IMR-90 (cell line): ENCODE results near the gene AAMDC. TPM values are rescaled to one million over a fixed set of nuclear protein-coding genes. Genes with fewer than 3 reads are reported as not detected.

Experiments used
- ATAC-seq: fragments of 200-7000 bp; cut with Tn5 transposase; 2 replicates; pipeline ENCODE4 v1.9.1; 2020; ENCODE audit warnings: low read depth, mild to moderate bottlenecking, moderate library complexity
- BruUV-seq: library from RNA; stranded (reverse); fragments of 400-500 nt; replicated peaks from 2 replicates; lab custom pipeline; 2021; lab: Mats Ljungman, UMichigan
- CTCF ChIA-PET: fragments of 300-600 bp; formaldehyde crosslinking; extraction: SDS; loops from one replicate; lab custom pipeline; 2021; ENCODE audit warnings: antibody characterized with exemption; lab: Yijun Ruan, JAX
- POLR2A ChIA-PET: fragments of 300-600 bp; sonication (Branson Sonifier 250); formaldehyde crosslinking; loops from one replicate; lab custom pipeline; 2022; ENCODE audit warnings: antibody characterized with exemption; ENCODE audit not compliant: unreplicated experiment; lab: Charles Lee
- DNase-seq: peaks from one replicate; pipeline ENCODE4 v3.0.0; 2013
- H2AFZ ChIP-seq: replicated peaks from 2 replicates; pipeline ENCODE3; 2013; ENCODE audit warnings: low read length, mild to moderate bottlenecking; ENCODE audit not compliant: poor library complexity
- H2AK5ac ChIP-seq: 2 replicates; pipeline ENCODE4 v1.6.1; 2013; ENCODE audit warnings: low read depth, low read length, inconsistent platforms
- H2AK9ac ChIP-seq: replicated peaks from 2 replicates; pipeline ENCODE3; 2013; ENCODE audit warnings: mild to moderate bottlenecking, low read depth, low read length, moderate library complexity; ENCODE audit not compliant: poor library complexity
- H2BK120ac ChIP-seq: 2 replicates; pipeline ENCODE4 v1.6.1; 2013; ENCODE audit warnings: low read depth, low read length, inconsistent platforms
- H2BK15ac ChIP-seq: 3 replicates; pipeline ENCODE4 v1.6.1; 2013; ENCODE audit warnings: low read depth, low read length, inconsistent platforms
- H2BK20ac ChIP-seq: 2 replicates; pipeline ENCODE4 v1.6.1; 2013; ENCODE audit warnings: low read depth, mild to moderate bottlenecking, inconsistent platforms, low read length, moderate library complexity
- H2BK5ac ChIP-seq: 2 replicates; pipeline ENCODE4 v1.6.1; 2013; ENCODE audit warnings: mild to moderate bottlenecking, low read depth, low read length, inconsistent platforms; ENCODE audit not compliant: poor library complexity, severe bottlenecking
- H3K14ac ChIP-seq: replicated peaks from 2 replicates; pipeline ENCODE4 v1.6.1; 2013; ENCODE audit warnings: low read depth, low read length, inconsistent platforms
- H3K18ac ChIP-seq: 2 replicates; pipeline ENCODE4 v1.6.1; 2013; ENCODE audit warnings: low read depth, low read length, control low read depth
- H3K23ac ChIP-seq: 2 replicates; pipeline ENCODE4 v1.6.1; 2013; ENCODE audit warnings: low read depth, low read length, inconsistent platforms
- H3K27ac ChIP-seq: 2 replicates; pipeline ENCODE4 v1.5.1; 2013; ENCODE audit warnings: mild to moderate bottlenecking, control low read depth, low read length; ENCODE audit not compliant: insufficient read depth
- H3K27me3 ChIP-seq: 2 replicates; pipeline ENCODE4 v1.6.1; 2013; ENCODE audit warnings: low read length; ENCODE audit not compliant: control insufficient read depth, insufficient read depth
- H3K36me3 ChIP-seq: 2 replicates; pipeline ENCODE4 v1.6.1; 2013; ENCODE audit warnings: low read length, mixed read lengths; ENCODE audit not compliant: control insufficient read depth, insufficient read depth
- H3K4ac ChIP-seq: 2 replicates; pipeline ENCODE4 v1.6.1; 2013; ENCODE audit warnings: low read depth, low read length, inconsistent platforms
- H3K4me1 ChIP-seq: 2 replicates; pipeline ENCODE4 v1.6.1; 2013; ENCODE audit warnings: low read length, mixed read lengths; ENCODE audit not compliant: control insufficient read depth, insufficient read depth
- H3K4me2 ChIP-seq: 2 replicates; pipeline ENCODE4 v1.6.1; 2013; ENCODE audit warnings: low read depth, mild to moderate bottlenecking, control low read depth, low read length, moderate library complexity
- H3K4me3 ChIP-seq: 2 replicates; pipeline ENCODE4 v1.5.1; 2013; ENCODE audit warnings: low read depth, mild to moderate bottlenecking, control low read depth, low read length, moderate library complexity; ENCODE audit not compliant: insufficient read depth
- H3K56ac ChIP-seq: 2 replicates; pipeline ENCODE4 v1.6.1; 2013; ENCODE audit warnings: low read length, inconsistent platforms; ENCODE audit not compliant: insufficient read depth; ENCODE audit errors: extremely low read depth
- H3K79me1 ChIP-seq, 2 experiments: 2 replicates each; pipeline ENCODE4 v1.6.1; 2013; ENCODE audit warnings: low read length in 2 of 2, inconsistent platforms in 1 of 2, low read depth in 1 of 2
- H3K9ac ChIP-seq: 2 replicates; pipeline ENCODE4 v1.6.1; 2013; ENCODE audit warnings: low read depth, low read length, control low read depth
- H3K9me1 ChIP-seq: 2 replicates; pipeline ENCODE4 v1.6.1; 2013; ENCODE audit warnings: low read length, inconsistent platforms; ENCODE audit not compliant: insufficient read depth
- H3K9me3 ChIP-seq: 2 replicates; pipeline ENCODE4 v1.6.1; 2013; ENCODE audit warnings: low read length; ENCODE audit not compliant: control insufficient read depth, insufficient read depth
- H4K20me1 ChIP-seq: 2 replicates; pipeline ENCODE4 v1.6.1; 2013; ENCODE audit warnings: low read length, inconsistent platforms; ENCODE audit not compliant: insufficient read depth
- H4K5ac ChIP-seq: 2 replicates; pipeline ENCODE4 v1.6.1; 2013; ENCODE audit warnings: mild to moderate bottlenecking, low read depth, low read length, control low read depth
- H4K8ac ChIP-seq, 2 experiments: 2 replicates each; pipeline ENCODE4 v1.6.1; 2013; ENCODE audit warnings: low read depth in 2 of 2, low read length in 2 of 2, control low read depth in 1 of 2, inconsistent platforms in 1 of 2
- H4K91ac ChIP-seq: 2 replicates; pipeline ENCODE4 v1.6.1; 2013; ENCODE audit warnings: low read depth, low read length, inconsistent platforms; ENCODE audit not compliant: insufficient read depth
- FOS ChIP-seq: fragments of 150-350 bp; IDR thresholded peaks from 2 replicates; pipeline ENCODE4 v1.6.1; 2016; ENCODE audit warnings: low read depth, low read length
- WGBS, 2 experiments: methylation state at CpG; one replicate each; pipeline versions ENCODE4 v1.1.5 to v1.1.7; 2013; ENCODE audit warnings: missing lambda C conversion rate in 2 of 2; ENCODE audit not compliant: insufficient read length in 1 of 2; ENCODE audit errors: extremely low coverage in 2 of 2; 5-methylcytosine and 5-hydroxymethylcytosine counted together
- dilution Hi-C: fragments of 300-500 bp; cut with HindIII; formaldehyde crosslinking; loops from one replicate; pipeline ENCODE4 v1.14.3; 2018; ENCODE audit warnings: low sequenced_read_pairs; ENCODE audit not compliant: unreplicated experiment
- in situ Hi-C: fragments of 300-500 bp; cut with MboI; formaldehyde crosslinking; loops from 3 replicates; pipeline ENCODE4 v1.14.3; 2019; ENCODE audit warnings: low sequenced_read_pairs, inconsistent platforms, mixed read lengths
- intact Hi-C: fragments of 100-400 bp; cut with micrococcal nuclease; formaldehyde crosslinking; loops from 2 replicates; pipeline ENCODE4 v1.10.0; 2022
- polyA plus RNA-seq, 3 experiments: library from polyadenylated mRNA; depleted of rRNA; stranded (reverse); fragments of >200 nt; gene quantifications; 2 replicates each; pipeline ENCODE4 v1.2.3, GENCODE V29; 2012; ENCODE audit warnings: low replicate concordance in 1 of 3
- total RNA-seq: library from RNA; depleted of rRNA; stranded (reverse); fragments of >200 nt; gene quantifications from 2 replicates; pipeline ENCODE4 v1.2.3, GENCODE V29; 2012
- TF ChIP-seq, protein P1 (sequence below): conservative IDR thresholded peaks from 2 replicates; pipeline ENCODE4 v1.5.1; 2012; ENCODE audit warnings: mild to moderate bottlenecking, low read depth, low read length, improper control_type of control experiment

AAMDC gene
- total and polyA plus RNA-seq, 2 of the 4 experiments (the other 2 are of a cell fraction) = 15.8 to 47.6 TPM

DNA sequence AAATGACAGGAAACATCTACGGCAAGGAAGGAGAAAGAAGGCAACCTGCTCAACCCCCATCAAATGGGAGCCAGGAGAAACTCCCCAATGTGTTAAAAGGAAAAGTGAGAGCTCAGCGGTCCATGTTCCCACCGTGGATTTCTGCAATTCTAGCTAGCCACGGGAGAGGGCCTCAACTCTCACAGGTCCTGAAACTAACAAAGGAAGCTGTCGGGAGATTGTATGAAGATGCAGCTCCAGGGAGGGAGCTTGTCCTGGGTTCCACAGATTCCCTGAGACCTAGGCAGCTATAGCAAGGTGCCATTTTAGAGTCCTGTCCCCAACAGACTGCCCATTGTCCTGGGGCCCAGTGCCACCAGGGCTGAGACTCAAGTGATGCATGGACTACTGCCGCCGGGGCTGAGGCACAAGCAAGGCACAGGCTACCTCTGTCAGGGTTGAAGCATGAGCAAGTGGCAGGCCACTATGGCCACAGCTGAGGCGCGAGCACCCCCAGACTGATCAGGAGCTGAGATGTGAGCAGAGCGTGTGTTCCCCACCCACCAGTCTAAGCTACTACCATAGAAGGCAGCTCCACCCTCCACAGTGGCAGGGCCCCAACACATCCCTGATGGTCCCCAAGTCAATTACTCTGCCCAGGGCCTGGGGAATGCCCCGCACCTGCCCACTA, 31.7 kb upstream of the AAMDC start:
- no peak overlapping the region for H4K8ac ChIP-seq
- peaks cover 27 to 75% of the 10 kb centered on the region in 2 experiments for H3K79me1 ChIP-seq
- in situ Hi-C loops (no loop called here), dilution Hi-C loops (no loop called here), intact Hi-C loops (no loop called here)
- no peak overlapping the region for H2BK5ac ChIP-seq
- no peak overlapping the region for H3K4me2 ChIP-seq
- H2BK20ac ChIP-seq = no peak overlapping the region
- no peak overlapping the region for H2AK5ac ChIP-seq
- DNase-seq (no peak), ATAC-seq (no peak)
- H3K36me3 ChIP-seq = peaks cover 9% of the 10 kb centered on the region
- H2AK9ac ChIP-seq = peak overlapping the region; percentile 44
- no peak overlapping the region for H2AFZ ChIP-seq
- H3K4ac ChIP-seq = no peak overlapping the region
- no peaks in the 10 kb centered on the region; the same call in 1 of the 2 replicates for H3K9me3 ChIP-seq
- no peaks in the 10 kb centered on the region for H3K4me1 ChIP-seq
- ChIA-PET POLR2A (no interaction called here), CTCF (interaction anchor here (0.5 to 0.7 kb wide), 2 partner anchors 9 to 13 kb away, joined by 3 to 5 read pairs; no protein-coding TSS in a partner anchor)
- no TSS peak for BruUV-seq
- no peak overlapping the region for H3K56ac ChIP-seq
- no peak overlapping the region for H2BK15ac ChIP-seq
- no peaks in the 10 kb centered on the region for H3K27me3 ChIP-seq
- no peak overlapping the region for H3K27ac ChIP-seq
- peaks cover 12% of the 10 kb centered on the region for H3K9me1 ChIP-seq
- H4K91ac ChIP-seq = no peak overlapping the region
- H3K4me3 ChIP-seq = no peak overlapping the region
- no peak for TF ChIP-seq FOS
- TF ChIP-seq, protein P1, sequence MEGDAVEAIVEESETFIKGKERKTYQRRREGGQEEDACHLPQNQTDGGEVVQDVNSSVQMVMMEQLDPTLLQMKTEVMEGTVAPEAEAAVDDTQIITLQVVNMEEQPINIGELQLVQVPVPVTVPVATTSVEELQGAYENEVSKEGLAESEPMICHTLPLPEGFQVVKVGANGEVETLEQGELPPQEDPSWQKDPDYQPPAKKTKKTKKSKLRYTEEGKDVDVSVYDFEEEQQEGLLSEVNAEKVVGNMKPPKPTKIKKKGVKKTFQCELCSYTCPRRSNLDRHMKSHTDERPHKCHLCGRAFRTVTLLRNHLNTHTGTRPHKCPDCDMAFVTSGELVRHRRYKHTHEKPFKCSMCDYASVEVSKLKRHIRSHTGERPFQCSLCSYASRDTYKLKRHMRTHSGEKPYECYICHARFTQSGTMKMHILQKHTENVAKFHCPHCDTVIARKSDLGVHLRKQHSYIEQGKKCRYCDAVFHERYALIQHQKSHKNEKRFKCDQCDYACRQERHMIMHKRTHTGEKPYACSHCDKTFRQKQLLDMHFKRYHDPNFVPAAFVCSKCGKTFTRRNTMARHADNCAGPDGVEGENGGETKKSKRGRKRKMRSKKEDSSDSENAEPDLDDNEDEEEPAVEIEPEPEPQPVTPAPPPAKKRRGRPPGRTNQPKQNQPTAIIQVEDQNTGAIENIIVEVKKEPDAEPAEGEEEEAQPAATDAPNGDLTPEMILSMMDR = no peak
- 90% methylated on average over 2 of the region's 11 CpGs; no CpG with 5 or more reads in 1 of the 2 experiments for WGBS, 2 experiments
- peaks cover 86% of the 10 kb centered on the region for H4K20me1 ChIP-seq
- H3K14ac ChIP-seq = no peak overlapping the region
- no peak overlapping the region for H3K18ac ChIP-seq
- H4K5ac ChIP-seq = no peak overlapping the region
- no peak overlapping the region for H2BK120ac ChIP-seq
- H3K9ac ChIP-seq = no peak overlapping the region
- H3K23ac ChIP-seq = no peak overlapping the region
